Activated T-helper 17 cell treated with anti-CD3 and anti-CD28 coated beads, Interleukin-2, amount 50 U/mL, for 72 hours (primary cell): ENCODE data around the gene SLC26A8. TPM values are rescaled to one million over a fixed set of nuclear protein-coding genes. Genes with fewer than 3 reads are reported as not detected.

Experiments
- ATAC-seq: fragments of 150-1000 bp; cut with Tn5 transposase; replicated peaks from 2 replicates; pipeline ENCODE4 v1.10.0; 2021; ENCODE audit warnings: mild to moderate bottlenecking, moderate library complexity
- H3K27ac Mint-ChIP-seq: one replicate; pipeline ENCODE4 v1.8.0; 2022; ENCODE audit warnings: mixed read lengths
- H3K27me3 Mint-ChIP-seq: one replicate; pipeline ENCODE4 v1.8.0; 2022; ENCODE audit warnings: mixed read lengths
- H3K36me3 Mint-ChIP-seq: one replicate; pipeline ENCODE4 v1.8.0; 2022; ENCODE audit warnings: low read depth, mild to moderate bottlenecking, mixed read lengths
- H3K4me1 Mint-ChIP-seq: one replicate; pipeline ENCODE4 v1.8.0; 2022; ENCODE audit warnings: mixed read lengths
- H3K4me3 Mint-ChIP-seq: one replicate; pipeline ENCODE4 v1.8.0; 2022; ENCODE audit warnings: mild to moderate bottlenecking, mixed read lengths
- H3K9me3 Mint-ChIP-seq: one replicate; pipeline ENCODE4 v1.8.0; 2022; ENCODE audit warnings: mixed read lengths
- total RNA-seq, 2 donors: library from RNA; stranded (reverse); gene quantifications; one replicate each; pipeline ENCODE4 v1.2.3, GENCODE V29; 2022

SLC26A8 gene
- total RNA-seq, 2 donors from 2014 or later: not detected

DNA sequence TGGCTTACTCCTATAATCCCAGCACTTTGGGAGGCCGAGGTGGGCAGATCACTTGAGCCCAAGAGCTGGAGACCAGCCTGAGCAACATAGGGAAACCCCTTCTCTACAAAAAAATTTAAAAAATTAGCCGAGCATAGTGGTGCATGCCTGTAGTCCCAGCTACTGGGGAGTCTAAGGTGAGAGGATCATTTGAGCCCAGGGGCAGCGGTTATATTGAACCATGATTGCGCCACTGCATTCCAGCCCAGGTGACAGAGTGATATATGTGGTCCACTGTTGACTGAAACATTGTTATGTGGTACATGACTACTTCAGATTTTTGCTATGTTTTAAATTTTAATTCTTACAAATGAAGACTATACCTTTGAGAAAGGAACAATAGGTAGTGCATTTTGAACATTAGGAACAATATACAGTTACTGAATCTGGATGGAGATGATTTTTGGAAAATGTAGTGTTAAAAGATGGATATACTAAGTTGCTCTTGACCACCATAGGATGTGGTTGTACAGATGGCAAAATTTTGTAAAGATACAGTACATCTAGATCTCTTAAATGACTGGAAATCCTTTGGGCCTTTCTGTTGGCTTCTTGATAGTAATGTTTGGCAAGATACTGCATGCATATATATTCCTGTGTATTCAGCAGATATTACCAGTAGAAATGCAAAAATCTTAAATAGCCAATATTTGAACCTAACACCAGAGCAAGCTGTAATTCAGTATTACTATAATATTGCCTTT, 39.0 kb upstream of the SLC26A8 start:
- H3K4me1 Mint-ChIP-seq: peaks cover 27% of the 10 kb centered on the region
- no peak overlapping the region for H3K4me3 Mint-ChIP-seq
- H3K27ac Mint-ChIP-seq: no peak overlapping the region
- no peaks in the 10 kb centered on the region for H3K27me3 Mint-ChIP-seq
- ATAC-seq: no peak
- H3K36me3 Mint-ChIP-seq: peaks cover 35% of the 10 kb centered on the region
- H3K9me3 Mint-ChIP-seq: no peaks in the 10 kb centered on the region

DNA sequence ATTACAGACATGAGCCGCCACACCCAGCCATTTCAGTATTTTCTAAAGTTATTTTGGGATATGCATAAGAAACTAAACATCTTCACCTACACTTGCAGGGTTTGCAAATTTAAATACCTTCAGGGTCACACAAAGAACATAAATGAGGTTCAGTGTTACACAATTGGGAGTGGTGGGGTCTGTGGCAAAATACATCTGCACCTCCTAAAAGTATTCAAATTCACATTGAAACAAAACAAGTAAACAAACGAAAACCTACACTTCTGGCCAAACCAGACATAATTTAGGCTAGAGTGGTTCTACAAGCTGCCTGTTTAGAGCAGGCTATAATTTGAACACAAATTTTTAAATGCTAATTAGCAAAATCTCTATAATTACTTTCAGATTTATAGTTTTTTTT, 37.8 kb upstream of the SLC26A8 start:
- Mint-ChIP-seq H3K4me1 (peaks cover 17% of the 10 kb centered on the region), H3K27me3 (no peaks in the 10 kb centered on the region), H3K9me3 (no peaks in the 10 kb centered on the region), H3K4me3 (no peak overlapping the region), H3K36me3 (peaks cover 48% of the 10 kb centered on the region), H3K27ac (no peak overlapping the region)
- ATAC-seq: no peak

DNA sequence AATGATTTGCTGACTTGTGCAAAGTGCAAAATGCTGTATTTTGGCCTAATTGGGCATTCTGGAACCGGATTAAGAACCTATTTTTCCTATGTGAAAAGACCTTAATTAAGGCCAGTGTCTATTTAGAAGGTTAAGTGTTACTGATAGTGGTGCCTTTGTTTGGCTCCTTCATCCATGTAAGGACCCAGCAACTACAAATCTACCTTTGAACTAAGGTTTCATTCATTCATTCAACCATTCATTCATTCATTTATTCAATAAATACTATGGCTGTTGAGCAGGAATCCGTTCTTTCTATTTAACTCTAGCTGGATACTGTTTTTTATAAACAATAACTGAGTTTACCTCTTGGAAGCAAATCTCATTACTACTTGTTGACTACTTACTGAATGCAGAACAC, 36.8 kb upstream of the SLC26A8 start:
- no peaks in the 10 kb centered on the region for H3K27me3 Mint-ChIP-seq
- ATAC-seq: no peak
- H3K36me3 Mint-ChIP-seq: peaks cover 51% of the 10 kb centered on the region
- no peak overlapping the region for H3K27ac Mint-ChIP-seq
- no peak overlapping the region for H3K4me3 Mint-ChIP-seq
- H3K4me1 Mint-ChIP-seq: peaks cover 11% of the 10 kb centered on the region
- no peaks in the 10 kb centered on the region for H3K9me3 Mint-ChIP-seq

DNA sequence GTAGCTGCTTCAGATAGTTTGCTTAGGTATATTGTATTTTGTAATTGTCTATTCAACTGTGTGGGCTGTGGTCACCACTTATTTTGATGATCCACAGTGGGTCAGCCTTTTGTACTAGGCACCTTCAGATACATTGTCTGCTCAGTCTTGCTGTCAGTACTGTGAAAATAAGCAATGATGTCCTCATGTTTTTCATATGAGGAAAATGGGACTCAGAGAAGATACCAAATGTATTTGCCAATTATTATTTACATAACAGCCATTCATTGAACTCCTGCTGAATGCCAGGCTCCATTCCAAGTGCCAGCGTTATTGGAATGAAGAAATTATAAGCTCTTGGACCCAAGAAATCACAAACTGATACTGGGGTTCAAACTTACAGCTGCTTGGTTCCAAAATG, 31.7 kb upstream of the SLC26A8 start:
- no peaks in the 10 kb centered on the region for H3K27me3 Mint-ChIP-seq
- peaks cover 69% of the 10 kb centered on the region for H3K36me3 Mint-ChIP-seq
- H3K4me1 Mint-ChIP-seq: no peaks in the 10 kb centered on the region
- H3K9me3 Mint-ChIP-seq: no peaks in the 10 kb centered on the region
- H3K4me3 Mint-ChIP-seq: no peak overlapping the region
- no peak overlapping the region for H3K27ac Mint-ChIP-seq
- no peak for ATAC-seq

DNA sequence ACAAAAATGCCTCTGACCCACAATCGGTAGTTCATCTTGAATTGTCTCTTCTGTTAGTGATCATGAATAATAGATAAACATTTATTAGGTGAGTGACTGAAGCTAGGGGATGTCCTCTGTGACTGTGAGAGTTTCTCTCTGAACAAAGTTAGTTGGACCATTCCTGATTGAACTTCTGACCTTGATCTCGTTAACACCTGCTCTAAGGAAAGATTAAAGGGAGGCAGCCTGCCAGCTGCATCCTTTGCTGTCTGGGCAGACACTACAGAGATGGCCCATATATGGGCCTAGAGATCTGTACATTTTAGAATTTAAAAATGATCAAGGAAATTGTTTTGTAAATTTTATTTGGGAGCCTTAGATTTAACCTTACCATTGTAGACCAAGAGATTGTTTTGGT, 30.5 kb upstream of the SLC26A8 start:
- no peak overlapping the region for H3K27ac Mint-ChIP-seq

DNA sequence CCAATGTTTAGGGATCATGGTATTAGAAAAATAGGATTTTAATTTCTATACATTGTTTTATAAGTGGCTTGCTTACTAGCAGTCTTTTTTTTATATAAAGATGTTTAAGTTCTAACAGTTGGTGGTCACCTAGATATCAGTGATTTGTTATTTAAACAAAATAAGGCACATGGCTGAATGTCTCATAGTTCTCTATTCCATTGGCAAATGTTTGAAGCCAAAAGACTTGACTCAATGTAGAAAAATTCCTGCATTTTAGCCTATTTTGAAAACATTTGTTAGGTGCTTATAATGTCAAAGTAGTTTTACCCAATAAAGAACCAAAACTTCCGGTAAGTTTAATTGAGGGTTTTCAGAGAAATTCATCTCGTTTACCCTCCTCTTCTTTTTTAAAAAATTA, 30.0 kb upstream of the SLC26A8 start:
- Mint-ChIP-seq H3K27ac (no peak overlapping the region), H3K4me1 (no peaks in the 10 kb centered on the region), H3K36me3 (peaks cover 51% of the 10 kb centered on the region), H3K9me3 (no peaks in the 10 kb centered on the region), H3K27me3 (no peaks in the 10 kb centered on the region), H3K4me3 (no peak overlapping the region)
- ATAC-seq: no peak

More for the DNA sequence above, 30.5 kb upstream of the SLC26A8 start:
- H3K4me1 Mint-ChIP-seq: no peaks in the 10 kb centered on the region
- H3K9me3 Mint-ChIP-seq: no peaks in the 10 kb centered on the region
- H3K27me3 Mint-ChIP-seq: no peaks in the 10 kb centered on the region
- H3K36me3 Mint-ChIP-seq: peaks cover 57% of the 10 kb centered on the region
- ATAC-seq: no peak
- no peak overlapping the region for H3K4me3 Mint-ChIP-seq

DNA sequence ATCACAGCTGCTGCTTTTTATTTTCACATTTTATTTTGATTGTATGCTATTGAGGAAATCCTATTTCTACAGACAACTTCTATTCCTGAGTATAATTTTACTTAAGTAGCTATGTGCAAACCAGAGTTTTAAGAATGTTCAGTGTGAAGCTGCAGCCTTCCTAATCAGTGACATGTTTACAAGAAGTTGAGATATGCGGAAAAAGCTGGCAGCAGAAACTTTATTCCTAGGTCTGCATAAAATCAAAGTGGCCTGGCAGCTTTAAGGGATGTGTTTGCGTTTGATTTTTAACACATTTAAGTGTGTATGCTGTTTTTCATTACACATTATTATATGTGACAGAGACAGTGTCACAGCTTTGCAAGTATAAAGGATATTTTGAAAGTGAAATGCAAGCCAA, 29.4 kb upstream of the SLC26A8 start:
- no peaks in the 10 kb centered on the region for H3K9me3 Mint-ChIP-seq
- no peaks in the 10 kb centered on the region for H3K27me3 Mint-ChIP-seq
- no peak for ATAC-seq
- H3K4me1 Mint-ChIP-seq: no peaks in the 10 kb centered on the region
- H3K27ac Mint-ChIP-seq: no peak overlapping the region
- peaks cover 48% of the 10 kb centered on the region for H3K36me3 Mint-ChIP-seq
- H3K4me3 Mint-ChIP-seq: no peak overlapping the region

DNA sequence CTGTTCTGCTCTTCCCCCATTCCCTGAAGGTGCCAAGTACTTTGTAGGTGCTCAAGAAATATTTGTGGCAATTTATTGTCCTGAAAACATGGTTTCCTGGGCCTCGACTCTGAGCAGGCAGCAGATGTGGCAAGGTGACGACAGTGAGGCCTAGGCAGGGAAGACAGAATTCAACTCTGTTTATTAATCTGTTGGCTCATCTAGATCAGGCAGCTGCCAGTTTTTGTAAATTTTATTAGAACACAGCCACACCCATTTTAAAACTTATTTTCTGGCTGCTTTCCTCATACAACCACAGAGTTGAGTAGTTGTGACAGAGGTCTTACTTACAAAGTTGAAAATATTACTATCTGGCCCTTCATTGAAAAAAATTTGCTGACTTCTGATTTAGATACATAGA, 27.7 kb upstream of the SLC26A8 start:
- Mint-ChIP-seq H3K4me3 (no peak overlapping the region), H3K4me1 (peaks cover 3% of the 10 kb centered on the region), H3K27ac (no peak overlapping the region), H3K36me3 (peaks cover 32% of the 10 kb centered on the region), H3K9me3 (no peaks in the 10 kb centered on the region), H3K27me3 (no peaks in the 10 kb centered on the region)
- no peak for ATAC-seq

DNA sequence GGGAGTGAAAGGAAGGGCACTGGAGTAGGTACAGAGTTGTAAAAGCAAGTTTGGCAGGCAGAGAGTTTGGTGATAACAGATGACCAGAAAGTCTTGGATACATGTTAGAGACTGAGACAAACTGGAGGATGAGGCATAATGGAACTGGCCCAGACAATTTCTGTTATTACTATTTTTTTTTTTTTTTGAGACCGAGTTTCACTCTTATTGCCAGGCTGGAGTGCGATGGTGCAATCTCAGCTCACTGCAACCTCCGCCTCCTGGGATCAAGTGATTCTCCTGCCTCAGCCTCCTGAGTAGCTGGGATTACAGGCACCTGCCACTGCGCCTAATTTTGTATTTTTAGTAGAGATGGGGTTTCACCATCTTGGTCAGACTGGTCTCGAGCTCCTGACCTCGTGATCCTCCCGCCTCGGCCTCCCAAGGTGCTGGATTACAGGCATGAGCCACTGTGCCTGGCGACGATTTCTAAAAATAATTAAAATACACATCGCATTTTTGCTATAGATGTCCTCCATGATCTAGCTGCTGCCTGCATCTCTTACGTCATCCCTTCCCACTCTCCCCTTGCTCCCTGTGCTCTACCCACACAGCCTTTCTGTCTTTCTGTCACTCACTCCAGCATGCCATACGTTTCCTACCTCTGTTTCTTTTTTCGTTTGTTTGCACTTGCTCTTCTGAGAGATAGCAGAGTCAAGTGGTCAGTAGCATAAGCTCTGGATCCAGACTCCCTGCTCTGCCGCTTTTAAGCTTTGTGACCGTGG, 26.7 kb upstream of the SLC26A8 start:
- Mint-ChIP-seq H3K9me3 (no peaks in the 10 kb centered on the region), H3K36me3 (peaks cover 24% of the 10 kb centered on the region), H3K27ac (no peak overlapping the region), H3K4me3 (no peak overlapping the region), H3K27me3 (no peaks in the 10 kb centered on the region), H3K4me1 (peaks cover 8% of the 10 kb centered on the region)
- ATAC-seq: no peak

DNA sequence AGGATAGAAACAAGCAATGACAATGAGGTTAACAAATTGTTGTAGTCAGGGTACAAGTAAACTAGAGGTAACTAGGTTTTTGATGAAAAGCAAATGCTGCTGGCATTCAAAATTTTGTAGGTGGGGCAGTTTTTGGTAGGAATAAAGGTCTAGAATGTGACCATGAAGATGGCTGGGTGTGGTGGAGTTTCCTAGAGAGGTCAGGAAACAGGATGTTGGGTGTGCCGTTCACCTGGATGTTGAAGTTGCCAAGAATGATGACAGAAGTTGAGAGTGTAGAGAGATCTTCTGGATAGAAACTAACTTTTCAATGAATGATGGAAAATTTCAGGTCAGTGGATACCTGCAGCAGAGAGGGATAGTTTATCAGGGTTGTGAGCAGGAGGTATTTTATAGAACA, 25.9 kb upstream of the SLC26A8 start:
- ATAC-seq: no peak
- Mint-ChIP-seq H3K27me3 (no peaks in the 10 kb centered on the region), H3K4me1 (peaks cover 8% of the 10 kb centered on the region), H3K4me3 (no peak overlapping the region), H3K9me3 (no peaks in the 10 kb centered on the region), H3K27ac (no peak overlapping the region), H3K36me3 (peaks cover 17% of the 10 kb centered on the region)

DNA sequence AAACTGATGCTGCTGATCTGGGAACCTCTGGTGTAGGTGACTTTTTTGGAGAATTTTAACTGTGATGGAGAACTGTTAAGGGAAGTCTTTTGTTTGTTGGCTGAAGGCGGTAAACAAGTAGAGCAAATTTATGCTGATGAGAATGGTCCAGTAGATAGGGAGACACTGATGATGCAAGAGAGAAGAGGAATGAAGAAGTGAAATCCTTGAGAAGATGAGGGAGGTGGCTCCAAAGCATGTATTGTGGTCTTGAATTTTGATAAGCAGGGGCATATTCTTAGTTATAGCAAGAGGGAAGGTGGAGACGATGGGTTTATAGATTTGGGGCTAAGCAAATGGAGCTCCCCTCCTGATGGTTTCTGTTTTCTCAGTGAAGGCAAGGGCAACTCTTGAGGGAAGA, 25.1 kb upstream of the SLC26A8 start:
- H3K9me3 Mint-ChIP-seq: no peaks in the 10 kb centered on the region
- ATAC-seq: no peak
- peaks cover 10% of the 10 kb centered on the region for H3K36me3 Mint-ChIP-seq
- H3K4me1 Mint-ChIP-seq: peaks cover 8% of the 10 kb centered on the region
- no peaks in the 10 kb centered on the region for H3K27me3 Mint-ChIP-seq
- H3K27ac Mint-ChIP-seq: no peak overlapping the region
- no peak overlapping the region for H3K4me3 Mint-ChIP-seq

DNA sequence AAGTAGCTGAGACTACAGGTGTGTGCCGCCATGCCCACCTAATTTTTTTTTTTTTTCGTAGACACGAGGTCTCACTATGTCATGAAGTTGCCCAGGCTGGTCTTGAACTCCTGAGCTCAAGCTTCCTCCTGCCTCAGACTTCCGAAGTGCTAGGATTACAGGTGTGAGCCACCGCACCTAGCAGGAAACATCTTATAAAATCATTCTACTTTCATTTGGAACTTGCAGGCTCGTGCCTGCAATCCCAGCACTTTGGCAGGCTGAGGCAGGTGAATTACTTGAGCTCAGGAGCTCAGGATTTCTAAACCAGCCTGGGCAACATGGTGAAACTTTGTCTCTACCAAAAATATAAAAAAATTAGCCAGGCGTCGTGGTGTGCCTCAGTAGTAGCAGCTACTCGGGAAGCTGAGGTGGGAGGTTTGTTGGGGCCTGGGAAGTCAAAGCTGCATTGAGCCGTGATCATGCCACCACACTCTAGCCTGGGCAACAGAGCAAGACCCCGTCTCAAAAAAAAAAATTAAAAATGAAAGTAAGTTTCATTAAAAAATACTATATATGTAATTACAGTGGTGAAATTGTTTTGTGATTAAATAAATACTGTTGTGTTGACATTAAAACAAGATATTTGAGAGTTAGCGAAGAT, 18.3 kb upstream of the SLC26A8 start:
- H3K9me3 Mint-ChIP-seq: no peaks in the 10 kb centered on the region
- peaks cover 46% of the 10 kb centered on the region for H3K4me1 Mint-ChIP-seq
- no peak for ATAC-seq
- H3K27ac Mint-ChIP-seq: peak overlapping the region; percentile 48
- H3K36me3 Mint-ChIP-seq: peaks cover 15% of the 10 kb centered on the region
- H3K27me3 Mint-ChIP-seq: no peaks in the 10 kb centered on the region
- no peak overlapping the region for H3K4me3 Mint-ChIP-seq

DNA sequence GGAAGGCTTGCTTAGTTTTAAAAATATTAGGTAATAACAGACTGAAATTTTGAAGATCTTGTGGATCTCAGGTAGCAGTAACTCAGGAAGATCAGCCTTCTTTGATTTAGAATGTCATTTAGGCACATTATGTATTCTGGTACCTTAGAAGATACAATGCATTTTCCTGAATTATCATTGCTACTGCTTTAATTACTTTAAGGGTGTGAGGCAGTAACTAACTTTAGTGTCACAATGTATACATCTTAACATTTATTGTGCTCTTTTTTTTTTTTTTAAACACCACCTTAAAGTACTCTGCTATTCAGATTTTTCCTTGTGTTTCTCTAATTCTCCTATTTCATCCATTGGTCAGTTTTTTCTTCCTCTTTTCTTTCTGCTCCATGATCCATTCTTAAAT, 16.5 kb upstream of the SLC26A8 start:
- Mint-ChIP-seq H3K9me3 (no peaks in the 10 kb centered on the region), H3K36me3 (peaks cover 15% of the 10 kb centered on the region), H3K27me3 (no peaks in the 10 kb centered on the region), H3K4me1 (peaks cover 40% of the 10 kb centered on the region), H3K4me3 (no peak overlapping the region), H3K27ac (peak overlapping the region; percentile 48)
- ATAC-seq: no peak

DNA sequence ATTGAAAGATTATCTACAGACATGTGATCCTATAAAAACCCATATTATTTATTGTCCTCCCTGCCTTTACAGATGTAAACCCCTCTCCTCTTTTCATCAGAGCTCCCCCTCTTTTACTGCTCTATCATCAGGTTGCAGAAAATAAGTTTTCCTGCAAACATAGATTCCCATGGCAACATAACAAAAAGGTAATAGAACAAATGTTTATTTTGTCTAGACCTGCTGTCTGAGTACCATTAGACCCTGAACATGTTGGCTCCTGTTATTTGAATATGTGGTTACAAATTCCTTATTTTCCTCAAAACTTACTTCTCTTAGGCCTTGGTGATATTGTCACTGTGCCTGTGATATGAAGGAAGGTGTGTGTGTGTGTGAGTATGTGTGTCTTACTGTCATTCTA, 14.7 kb upstream of the SLC26A8 start:
- no peak overlapping the region for H3K4me3 Mint-ChIP-seq
- peaks cover 12% of the 10 kb centered on the region for H3K36me3 Mint-ChIP-seq
- H3K9me3 Mint-ChIP-seq: no peaks in the 10 kb centered on the region
- H3K27ac Mint-ChIP-seq: peak overlapping the region; percentile 60
- ATAC-seq: no peak
- H3K4me1 Mint-ChIP-seq: peaks cover 42% of the 10 kb centered on the region
- no peaks in the 10 kb centered on the region for H3K27me3 Mint-ChIP-seq
